Fibroblast of skin of scalp (primary cell): ENCODE measurements around the gene BRD3OS.

Experiments used
- DNase-seq: peaks from one replicate; pipeline ENCODE4 v3.0.0-alpha.2; 2013

Gene BRD3OS

GRCh38 chr9:134052941-134053340 lies 27.7 kb downstream of the BRD3OS start:
- no peak for DNase-seq

GRCh38 chr9:134053401-134053871 lies 28.2 kb downstream of the BRD3OS start:
- DNase-seq = no peak

- no peak for DNase-seq
Observed at GRCh38 chr9:134053941-134054761, 28.9 kb downstream of the BRD3OS start.

GRCh38 chr9:134054891-134055811 lies 29.9 kb downstream of the BRD3OS start:
- DNase-seq = no peak

GRCh38 chr9:134055981-134056461 lies 30.7 kb downstream of the BRD3OS start:
- DNase-seq = peak; percentile 17

- no peak for DNase-seq
Observed at GRCh38 chr9:134056483-134057306, 31.4 kb downstream of the BRD3OS start.

- no peak for DNase-seq
Observed at GRCh38 chr9:134057307-134057657, 32.0 kb downstream of the BRD3OS start.

GRCh38 chr9:134057751-134058701 lies 32.7 kb downstream of the BRD3OS start:
- no peak for DNase-seq

- DNase-seq = no peak
Observed at GRCh38 chr9:134058716-134059115, 33.4 kb downstream of the BRD3OS start.

- DNase-seq = no peak
Observed at GRCh38 chr9:134059188-134059641, 33.9 kb downstream of the BRD3OS start.

- no peak for DNase-seq
Observed at GRCh38 chr9:134059661-134060395, 34.5 kb downstream of the BRD3OS start.

- DNase-seq = no peak
Observed at GRCh38 chr9:134060546-134060945, 35.3 kb downstream of the BRD3OS start.

GRCh38 chr9:134061019-134061687 lies 35.9 kb downstream of the BRD3OS start:
- DNase-seq = no peak

GRCh38 chr9:134061688-134062371 lies 36.5 kb downstream of the BRD3OS start:
- no peak for DNase-seq

GRCh38 chr9:134062461-134063087 lies 37.3 kb downstream of the BRD3OS start:
- no peak for DNase-seq

GRCh38 chr9:134063088-134063570 lies 37.8 kb downstream of the BRD3OS start:
- DNase-seq = no peak

- DNase-seq = no peak
Observed at GRCh38 chr9:134063571-134064450, 38.5 kb downstream of the BRD3OS start.
